ENCODE results near the gene TRABD2A.

DNA sequence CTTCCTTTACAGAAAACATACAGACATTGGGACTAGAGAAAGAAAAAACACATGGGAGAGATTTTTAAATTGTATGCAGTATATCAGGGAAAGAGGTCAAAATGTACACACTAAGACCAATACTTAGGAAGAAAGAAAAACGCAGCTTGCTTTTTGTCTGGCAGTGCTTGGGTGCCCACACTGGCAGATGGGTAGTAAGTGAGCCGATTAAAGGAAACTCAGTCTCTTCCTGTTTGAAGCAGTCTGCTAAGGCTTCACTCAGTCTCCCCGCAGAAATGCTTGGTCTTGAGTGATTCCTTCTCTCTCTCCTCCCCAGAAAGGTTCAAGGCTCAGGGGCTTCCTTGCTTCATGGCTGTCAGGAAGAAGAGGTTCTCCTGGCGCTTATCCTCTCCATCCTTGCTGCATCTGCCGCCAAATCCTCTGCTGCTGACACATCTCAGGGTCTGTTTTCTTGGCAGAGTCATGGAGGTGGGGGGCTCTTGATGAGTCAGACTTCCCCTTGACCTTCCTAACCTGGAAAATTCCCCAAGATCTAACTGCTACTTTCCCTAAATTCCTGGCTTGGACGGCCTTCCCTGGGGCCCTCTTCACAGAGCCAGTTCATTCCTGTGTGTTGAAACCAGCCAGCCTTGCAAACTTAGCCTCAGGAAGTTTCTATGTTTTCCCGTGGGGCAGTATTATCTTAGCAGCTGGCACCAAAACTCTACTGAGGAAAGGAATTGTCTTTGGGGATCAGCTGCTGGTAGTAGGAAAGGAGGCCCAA is 14.1 kb upstream of the TRABD2A start:
- TF ChIP-seq, protein P1, sequence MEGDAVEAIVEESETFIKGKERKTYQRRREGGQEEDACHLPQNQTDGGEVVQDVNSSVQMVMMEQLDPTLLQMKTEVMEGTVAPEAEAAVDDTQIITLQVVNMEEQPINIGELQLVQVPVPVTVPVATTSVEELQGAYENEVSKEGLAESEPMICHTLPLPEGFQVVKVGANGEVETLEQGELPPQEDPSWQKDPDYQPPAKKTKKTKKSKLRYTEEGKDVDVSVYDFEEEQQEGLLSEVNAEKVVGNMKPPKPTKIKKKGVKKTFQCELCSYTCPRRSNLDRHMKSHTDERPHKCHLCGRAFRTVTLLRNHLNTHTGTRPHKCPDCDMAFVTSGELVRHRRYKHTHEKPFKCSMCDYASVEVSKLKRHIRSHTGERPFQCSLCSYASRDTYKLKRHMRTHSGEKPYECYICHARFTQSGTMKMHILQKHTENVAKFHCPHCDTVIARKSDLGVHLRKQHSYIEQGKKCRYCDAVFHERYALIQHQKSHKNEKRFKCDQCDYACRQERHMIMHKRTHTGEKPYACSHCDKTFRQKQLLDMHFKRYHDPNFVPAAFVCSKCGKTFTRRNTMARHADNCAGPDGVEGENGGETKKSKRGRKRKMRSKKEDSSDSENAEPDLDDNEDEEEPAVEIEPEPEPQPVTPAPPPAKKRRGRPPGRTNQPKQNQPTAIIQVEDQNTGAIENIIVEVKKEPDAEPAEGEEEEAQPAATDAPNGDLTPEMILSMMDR (IDR thresholded peaks at IDR 0.05): no peak
- TF ChIP-seq POLR2A (IDR thresholded peaks at IDR 0.05): no peak

All from prostate gland (tissue), 2 donors.